ENCODE data around the gene RECQL5.
A peak's percentile ranks its signal among the peaks of the same experiment; 100 is the strongest.

The RECQL5 gene

DNA sequence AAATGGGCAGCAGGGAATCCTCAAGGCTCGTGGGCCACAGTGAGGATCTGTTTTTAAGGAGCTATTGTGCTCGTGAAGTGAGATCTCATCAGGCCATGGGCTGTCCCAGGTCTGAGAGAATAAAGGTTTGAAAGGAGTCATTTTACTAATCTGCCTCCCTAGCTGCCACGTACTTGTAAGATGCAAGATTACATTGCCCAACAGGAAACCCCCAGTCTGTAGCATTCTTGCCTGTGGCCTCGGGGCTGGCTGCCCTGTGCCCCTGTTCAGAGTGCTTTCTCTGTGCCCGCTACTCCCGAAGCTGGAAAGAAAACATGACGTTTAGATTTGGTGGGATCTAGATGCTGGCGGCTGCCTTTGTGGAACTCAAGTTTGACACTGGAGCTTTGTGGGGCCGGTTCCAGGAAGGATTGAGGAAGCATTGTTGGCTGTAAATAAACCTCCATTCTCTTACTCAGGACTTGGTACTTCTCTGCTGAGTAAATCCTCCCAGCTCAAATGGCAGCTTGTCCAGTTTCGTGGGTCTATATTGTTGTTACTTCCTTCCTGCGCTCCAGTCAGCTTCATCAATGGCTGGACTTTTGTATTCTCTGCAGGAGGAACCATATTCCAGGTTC, 21.4 kb upstream of the RECQL5 start:
- DNase-seq (ENCODE audit: low read depth) = no peak

DNA sequence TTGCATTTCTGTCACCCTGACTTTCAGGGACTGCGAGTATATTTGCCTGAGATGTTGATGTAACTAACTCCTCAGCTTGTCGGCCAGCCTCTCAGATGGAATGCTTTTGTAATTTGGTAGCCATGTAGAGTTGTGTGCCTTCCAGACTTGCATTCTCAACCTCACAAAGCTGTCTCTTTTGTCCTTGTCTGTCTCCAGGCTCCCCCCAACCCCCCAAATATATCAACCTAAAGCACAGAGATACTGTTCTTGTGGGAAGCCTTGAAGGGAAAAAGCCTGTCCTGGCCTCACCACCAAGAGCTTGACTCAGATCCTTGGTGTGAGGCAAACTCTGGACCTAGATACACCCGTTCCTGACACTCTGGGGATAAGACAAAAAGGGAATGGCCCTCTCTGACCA, 18.5 kb upstream of the RECQL5 start:
- no peak for DNase-seq (ENCODE audit: low read depth)

DNA sequence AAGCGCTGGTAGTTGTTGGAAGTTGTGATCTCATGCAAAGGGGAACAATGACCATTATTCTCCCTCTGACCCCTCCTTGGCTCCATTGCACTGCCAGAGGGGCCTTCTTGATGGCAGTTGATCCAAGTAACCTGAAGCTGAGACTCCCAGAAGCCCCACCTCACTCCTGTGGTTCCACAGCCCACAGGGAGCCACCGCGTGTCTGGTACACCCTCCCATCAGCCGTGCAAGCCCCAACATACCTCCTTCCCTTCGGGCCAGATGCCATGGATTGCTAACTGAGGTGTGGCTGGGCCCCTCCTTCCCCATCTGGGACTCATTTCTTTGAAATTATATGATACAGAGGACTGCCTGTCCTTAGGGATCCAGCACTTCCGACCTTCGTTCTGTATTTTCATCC, 18.0 kb upstream of the RECQL5 start:
- DNase-seq (ENCODE audit: low read depth) = peak; percentile 54

DNA sequence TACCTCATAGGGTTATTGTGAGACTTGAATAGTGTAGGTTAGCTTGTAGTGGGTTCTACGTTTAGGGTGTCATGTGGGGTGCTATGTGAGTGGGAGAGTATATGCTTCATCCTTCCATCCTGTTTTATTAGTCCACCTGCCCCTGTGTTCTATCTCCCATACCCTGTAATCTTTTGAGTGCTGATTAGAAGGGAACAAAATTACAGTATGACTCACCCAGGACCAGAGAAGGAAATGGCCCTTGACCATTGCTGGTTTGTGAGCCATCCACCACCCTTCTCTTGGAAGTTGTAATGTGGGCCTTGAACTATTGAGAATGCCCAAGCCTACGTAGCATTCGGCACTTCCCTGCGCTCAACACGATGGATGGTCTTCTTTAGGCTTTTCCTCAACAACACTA, 17.3 kb upstream of the RECQL5 start:
- no peak for DNase-seq (ENCODE audit: low read depth)

DNA sequence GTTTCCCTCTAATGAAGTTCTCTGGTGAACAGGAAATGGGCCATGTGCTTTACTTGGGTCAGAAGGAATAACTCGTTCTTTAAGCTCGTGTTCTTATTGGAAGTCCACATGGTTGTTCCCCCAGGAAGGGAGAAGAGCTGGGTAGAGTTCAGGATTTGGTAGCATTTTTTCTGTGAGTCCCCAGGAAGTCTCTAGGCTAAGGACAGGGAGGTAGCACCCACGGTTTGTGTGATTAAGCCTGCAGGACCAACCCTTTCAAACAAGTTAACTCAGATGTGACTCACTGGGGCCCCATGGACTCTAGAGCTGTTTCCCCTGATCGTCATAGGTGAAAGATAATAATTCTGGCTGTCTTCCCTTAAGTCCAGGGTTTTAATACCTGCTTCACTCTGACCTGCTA, 16.6 kb upstream of the RECQL5 start:
- no peak for DNase-seq (ENCODE audit: low read depth)

DNA sequence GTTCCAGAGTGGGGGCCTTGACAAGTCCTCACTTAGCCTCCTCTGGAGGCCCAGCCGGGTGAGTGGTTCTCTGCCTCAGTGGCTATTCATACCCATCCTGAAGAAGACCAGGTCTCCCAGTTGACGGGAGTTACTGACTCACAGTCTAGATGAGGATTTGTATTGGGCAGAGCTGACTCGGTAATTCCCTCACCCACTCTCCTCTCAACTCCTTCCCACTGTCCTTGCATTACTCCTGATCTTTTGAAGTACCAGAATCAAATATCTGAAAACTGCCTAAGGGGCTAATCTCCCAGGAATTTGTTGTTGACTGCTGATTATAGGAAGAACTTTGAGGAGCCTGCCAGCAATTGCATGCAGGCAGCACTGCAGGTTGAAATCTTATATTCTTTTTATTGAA, 14.3 kb upstream of the RECQL5 start:
- DNase-seq (ENCODE audit: low read depth) = no peak

DNA sequence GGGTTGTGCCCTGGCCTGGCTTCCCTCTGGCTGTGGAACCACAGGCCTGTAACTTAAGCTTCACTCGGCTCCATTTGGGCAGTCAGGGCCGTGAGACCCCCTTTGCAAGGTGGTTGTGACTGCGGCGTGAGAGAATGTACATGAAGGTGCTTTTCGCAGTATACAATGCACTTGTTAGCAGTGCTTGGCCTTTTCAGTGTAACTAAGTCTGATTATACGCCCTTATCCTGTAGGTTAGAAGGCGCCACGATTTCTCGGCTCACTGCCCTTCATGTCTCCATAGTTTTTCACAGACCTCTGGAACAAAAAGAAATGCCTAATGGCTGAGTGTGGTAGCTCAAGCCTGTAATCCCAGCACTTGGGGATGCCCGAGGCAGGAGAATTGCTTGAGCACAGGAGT, 13.5 kb upstream of the RECQL5 start:
- DNase-seq (ENCODE audit: low read depth) = no peak

DNA sequence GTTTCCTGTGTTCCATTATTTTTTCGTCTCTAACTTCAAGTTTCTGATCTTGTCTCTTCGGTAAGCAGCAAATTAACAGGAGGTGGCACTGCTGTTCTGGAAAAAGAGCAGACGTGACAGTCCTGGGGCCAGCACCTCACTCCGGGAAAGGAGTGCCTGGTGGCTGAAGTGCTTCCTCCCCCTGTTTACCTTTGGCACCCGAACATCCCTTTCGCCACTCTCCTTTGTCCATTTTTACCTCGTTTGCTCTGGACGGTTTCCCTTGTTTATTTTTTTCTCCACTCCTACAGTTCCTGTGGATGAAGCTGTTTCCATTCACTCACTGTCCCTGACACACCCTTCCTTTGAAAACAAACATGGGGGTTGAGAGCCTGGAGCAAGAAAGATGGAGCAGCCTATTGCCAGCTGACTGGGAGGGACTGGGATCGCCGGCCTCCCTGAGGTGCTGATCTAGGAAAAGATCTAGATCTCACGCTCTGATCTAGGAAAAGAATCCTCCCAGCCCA, 12.8 kb upstream of the RECQL5 start:
- no peak for DNase-seq (ENCODE audit: low read depth)

DNA sequence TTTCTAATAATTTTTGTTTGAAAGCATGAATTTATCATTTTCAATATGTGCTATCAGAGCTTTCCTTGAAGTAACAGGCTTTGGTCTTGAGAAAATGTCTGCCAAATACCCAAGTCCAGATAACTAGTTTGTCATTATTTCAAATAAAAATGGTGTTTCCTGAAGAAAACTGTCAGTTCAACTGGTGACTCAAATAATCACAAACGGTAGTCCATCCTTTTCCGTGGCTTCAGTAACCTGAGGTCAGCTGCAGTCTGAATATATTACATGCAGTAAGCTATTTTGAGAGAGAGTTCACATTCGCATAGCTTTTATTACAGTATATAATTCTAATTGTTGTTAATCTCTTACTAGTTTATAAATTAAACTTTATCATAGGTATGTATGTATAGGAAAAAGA, 9.5 kb upstream of the RECQL5 start:
- no peak for DNase-seq (ENCODE audit: low read depth)

DNA sequence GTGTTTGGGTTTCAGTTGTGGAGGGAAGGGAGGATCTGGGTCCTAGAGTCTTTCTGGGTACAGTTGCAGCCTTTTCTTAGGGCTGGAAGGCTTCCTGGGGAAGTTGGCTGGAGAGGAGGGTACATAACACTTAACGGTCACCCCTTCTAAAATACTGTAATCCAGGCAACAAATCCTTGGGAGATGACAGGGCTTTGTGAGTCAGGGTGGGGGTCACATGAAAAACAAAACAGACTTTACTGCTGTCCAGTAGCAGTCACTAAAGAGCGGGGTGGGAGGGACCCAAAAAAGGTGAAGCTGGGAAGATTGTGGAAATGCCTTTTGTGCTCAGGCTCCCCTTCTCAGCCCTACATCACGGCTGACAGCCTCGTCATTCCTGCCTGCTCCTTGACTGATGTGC, 6.5 kb upstream of the RECQL5 start:
- DNase-seq (ENCODE audit: low read depth) = no peak

DNA sequence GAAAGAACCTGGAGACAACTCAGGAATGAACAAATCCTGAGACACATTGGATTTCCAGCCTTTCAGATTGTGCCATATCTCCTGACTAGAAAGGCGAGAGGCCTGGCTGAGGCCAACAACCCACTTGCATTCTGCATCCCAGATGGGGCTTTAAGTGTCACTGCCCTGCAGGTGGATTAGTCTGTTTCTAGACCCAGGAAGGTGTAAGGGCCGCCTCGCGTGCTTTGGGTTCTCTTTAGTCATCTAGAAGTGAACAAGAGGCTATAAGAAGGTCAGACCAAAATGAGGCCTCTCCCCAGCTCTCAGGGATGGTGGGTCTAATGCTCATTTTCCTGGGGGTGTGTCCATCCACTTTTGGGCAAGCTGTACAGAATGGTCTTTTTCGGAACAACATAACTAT, 5.1 kb upstream of the RECQL5 start:
- no peak for DNase-seq (ENCODE audit: low read depth)

DNA sequence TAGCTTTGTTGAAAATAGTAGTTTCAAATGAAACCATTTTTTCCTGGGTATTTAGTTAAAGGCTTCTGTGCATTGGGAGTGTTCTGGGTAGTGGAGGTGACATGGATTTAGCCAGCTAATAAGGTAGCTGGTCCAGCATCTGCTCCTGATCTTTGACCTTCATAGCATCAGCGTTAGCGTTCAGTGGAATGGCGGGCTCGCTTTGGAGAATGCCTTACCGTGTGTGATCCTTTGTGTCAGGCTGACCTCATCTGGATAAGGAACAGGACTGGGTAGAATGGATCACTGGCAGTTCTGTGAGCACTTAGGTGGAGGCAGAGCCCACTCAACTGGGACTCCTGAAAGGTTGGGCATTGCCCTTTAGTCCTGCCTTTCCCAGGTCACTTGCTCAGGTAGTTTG, 3.9 kb upstream of the RECQL5 start:
- no peak for DNase-seq (ENCODE audit: low read depth)

DNA sequence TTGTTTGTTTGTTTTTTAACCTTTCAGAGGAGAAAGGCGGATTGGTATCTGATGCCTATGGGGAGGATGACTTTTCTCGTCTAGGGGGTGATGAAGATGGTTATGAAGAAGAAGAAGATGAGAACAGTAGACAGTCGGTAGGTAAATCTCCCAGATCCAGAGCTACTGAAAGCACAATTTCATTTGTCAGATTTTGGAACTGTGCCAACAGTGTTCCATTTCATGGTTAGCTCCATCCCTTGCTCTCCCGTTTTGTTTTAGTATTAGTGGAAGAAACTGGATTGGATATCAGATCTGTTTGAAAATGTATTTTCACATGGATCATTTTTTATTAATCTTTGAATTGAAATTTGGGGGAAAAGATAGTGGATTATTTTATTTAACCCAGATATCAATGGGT, 1.5 kb upstream of the RECQL5 start:
- DNase-seq (ENCODE audit: low read depth) = no peak

DNA sequence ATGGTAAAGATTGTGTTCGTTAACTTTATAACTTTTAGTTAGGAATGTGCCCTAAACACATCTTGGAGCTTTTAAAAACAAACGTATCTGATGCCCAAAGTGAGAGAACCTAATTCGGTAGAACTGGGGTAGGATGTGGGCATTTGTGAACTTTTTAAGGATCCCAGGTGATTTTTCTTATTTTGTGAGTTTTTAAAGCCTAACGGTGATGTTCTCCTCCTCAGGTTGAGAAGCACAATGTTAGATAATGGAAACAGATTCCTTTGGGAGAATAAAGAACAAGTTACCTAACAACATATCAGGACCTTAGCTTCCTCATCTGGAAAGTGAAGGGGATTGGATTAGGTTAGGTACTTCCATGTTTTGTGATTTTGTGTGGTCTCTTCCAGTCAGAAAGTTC, 871 bp upstream of the RECQL5 start:
- no peak for DNase-seq (ENCODE audit: low read depth)

DNA sequence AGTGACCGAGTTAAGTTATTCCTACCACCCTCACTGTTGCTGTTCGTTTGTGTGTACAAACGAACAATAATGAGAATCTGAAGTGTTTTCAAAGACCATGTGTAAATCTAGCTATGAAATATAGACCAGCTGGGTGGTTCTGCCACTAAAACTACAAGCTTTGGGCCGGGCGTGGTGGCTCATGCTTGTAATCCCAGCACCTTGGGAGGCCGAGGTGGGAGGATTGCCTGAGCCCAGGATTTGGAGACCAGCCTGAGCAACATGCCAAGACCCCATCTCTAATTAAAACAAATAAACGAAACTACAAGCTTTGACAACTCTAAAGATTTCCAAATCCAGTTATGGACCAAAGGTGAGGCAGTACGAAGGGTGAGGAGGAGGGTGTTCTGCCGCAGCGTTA, 973 bp downstream of the RECQL5 start:
- DNase-seq (ENCODE audit: low read depth) = no peak

DNA sequence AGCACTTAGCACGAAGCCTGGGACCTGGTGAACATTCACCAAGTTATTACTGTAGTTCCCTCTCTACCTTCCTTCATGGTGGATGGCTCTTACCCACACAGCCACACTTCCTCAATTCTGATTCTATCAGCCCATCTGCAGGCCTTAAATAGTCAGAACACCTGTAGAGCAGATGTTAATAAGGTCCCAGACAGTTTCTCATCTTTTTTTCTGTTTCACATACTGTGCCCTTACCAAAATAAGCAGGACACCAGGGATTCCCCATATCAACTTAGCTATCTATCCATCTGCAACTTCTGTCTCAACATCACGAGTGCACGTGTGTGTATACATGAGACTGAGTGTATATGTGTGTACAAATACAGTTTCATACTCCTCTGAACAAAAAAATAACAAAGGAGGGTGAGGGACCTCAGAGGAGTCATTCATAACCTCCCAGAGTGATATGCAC, 2.8 kb downstream of the RECQL5 start:
- no peak for DNase-seq (ENCODE audit: low read depth)

DNA sequence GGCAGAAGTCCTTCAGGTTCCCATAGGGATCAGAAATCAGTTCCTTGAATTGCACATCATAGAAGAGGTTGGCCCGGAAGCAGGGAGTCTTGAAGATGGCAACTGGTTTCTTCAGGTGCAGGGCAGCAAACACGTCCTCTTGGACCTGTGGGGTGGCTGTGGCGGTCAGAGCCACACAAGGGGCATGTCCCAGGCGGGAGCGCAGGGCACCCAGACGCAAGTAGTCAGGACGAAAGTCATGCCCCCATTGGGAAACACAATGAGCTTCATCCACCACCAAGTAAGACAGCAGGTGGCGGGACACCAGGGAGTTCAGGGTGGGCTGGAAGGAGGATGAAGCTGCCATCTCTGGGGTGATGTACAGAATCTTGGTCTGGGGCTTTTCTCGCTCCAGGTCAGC, 4.4 kb downstream of the RECQL5 start:
- no peak for DNase-seq (ENCODE audit: low read depth)

DNA sequence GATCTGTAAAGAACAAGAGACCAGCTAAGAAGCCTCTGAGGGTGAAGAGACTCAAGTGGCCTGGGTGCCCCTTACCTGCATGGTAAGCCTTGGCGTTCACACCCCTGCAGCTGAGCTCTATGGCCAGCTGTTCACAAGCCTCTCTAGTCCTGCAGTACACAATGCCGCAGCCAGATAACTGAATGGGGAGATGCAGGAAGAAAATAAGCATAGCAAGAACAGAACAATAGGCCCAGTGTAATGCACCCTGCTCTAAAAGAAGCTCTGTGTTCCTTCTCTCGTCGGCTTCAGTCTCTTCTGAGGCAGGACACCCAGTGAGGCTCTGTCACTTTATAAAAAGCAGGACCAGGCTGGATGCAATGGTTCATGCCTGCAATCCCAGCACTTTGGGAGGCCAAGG, 5.4 kb downstream of the RECQL5 start:
- DNase-seq (ENCODE audit: low read depth) = no peak

DNA sequence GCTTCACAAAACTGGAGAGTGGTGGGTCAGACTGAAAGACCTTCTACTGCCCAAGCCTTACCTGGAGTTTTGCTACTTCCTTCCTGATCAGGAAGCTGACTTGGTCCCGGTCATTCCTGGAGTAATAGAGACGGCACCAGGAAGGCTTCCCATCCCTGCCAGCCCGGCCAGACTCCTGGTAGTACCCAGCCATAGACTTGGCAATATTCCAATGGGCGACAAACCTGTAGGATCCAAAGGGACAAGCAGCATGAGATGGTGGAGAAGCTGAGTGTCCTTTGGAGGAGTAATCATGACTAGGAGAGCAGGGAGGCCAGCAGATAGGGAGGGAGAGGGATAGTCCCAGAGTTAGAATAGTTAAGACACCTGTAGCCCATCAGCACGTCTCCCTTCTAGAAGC, 8.7 kb downstream of the RECQL5 start:
- DNase-seq (ENCODE audit: low read depth) = no peak

DNA sequence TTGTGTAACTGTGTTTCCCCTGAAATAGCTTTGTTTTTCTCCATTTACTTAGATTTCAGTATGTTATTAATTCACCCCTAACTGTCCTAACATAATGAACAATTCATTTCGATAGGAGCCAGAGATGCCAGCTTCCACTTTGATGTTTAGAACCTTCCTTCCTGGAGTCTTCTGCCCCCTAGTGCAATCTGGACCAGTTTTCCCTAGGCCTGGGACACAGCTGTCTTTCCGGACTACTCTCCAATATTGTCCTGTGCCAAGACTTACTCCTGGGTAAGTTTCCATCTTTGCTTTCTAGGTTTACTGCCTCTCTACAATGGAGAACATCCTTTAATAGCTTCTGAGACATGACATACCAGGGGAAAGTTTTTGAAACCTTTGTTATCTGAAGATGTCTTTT, 12.8 kb downstream of the RECQL5 start:
- DNase-seq (ENCODE audit: low read depth) = no peak

DNA sequence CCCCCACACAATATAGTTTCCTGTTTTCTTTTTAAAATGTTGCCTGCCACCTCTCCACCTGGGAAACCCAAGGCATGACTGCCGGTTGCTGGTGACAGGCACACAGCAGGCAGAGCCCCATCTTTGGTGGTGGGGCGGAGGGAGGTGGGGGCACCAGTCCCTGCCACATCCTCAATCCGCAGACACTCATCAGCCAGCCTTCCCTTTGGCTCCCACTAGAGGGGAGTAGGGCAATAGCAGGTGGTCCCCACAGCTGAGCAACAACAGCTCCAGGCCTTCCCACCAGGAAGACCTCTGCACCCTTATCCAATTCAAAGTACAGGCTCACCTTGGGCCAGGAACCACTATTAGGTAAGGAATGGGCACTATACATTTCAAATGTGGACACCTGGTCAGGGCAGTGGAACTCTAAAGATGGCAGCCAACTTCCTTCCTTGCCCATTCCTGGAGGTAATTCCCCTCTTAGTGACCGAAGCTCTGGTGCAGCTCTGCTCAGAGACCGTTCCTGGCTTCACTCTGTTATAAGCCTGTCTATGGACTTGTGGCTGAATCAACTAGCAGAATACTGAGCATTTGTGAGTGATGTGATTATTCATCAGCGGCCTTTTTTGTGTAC, 13.9 kb downstream of the RECQL5 start:
- DNase-seq (ENCODE audit: low read depth) = no peak

DNA sequence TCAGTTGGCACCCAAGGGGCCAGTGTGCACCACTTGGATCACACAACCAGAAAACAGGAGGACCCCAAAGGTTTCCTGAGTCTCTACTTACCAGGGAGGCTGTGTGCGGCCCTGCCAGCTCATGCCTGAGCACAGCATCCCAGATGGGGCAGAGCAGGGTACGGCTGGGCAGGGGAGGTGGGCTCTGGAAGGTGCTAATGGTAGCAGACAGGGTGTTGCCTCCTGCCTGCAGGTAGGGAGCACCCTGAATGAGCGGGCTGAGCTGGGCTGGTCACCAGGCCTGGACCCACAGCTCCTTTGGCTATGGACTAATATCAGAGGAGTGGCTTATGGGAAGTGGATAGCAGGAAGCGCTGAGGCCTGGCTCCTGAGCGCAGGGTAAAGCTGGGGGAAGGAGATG, 14.6 kb downstream of the RECQL5 start:
- no peak for DNase-seq (ENCODE audit: low read depth)

DNA sequence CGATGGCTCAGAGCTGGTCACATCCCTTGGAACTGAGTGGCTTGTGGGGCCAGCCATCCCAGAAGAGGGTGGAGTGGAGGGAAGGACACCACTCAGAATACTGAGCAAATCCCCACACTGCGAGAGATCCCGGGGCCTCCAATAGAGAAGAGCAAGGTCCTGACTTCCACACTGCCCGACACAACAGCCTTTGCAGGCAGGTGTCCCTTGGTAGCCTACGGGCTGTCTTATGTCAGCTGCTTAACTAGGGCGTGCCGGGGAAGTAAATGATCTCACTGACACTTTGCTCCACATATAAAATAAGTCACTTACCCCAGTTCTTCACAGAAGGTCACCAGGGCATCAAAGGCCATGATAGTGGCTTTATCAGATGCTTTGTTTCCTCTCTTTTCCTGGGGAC, 16.1 kb downstream of the RECQL5 start:
- no peak for DNase-seq (ENCODE audit: low read depth)

DNA sequence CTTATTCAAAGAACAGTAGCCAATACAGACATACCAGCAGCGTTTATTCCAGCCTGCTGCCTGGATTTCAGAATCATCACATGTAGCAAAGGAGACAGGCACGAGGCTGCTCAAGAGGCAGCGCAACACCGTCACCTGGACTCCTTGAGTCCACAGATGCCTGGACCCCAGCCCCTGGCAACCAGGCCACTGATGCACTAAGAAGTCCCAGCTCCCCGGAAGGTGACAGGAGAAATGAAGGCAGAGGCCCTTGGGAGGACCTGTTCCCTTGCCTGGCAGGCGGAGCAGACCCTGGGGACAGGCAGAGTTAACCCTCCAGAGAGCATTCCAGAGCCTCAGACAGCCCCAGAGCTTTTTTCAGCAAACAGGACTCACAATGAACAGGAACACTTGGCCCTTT, 17.3 kb downstream of the RECQL5 start:
- no peak for DNase-seq (ENCODE audit: low read depth)
